Gastroesophageal sphincter (tissue), 4 donors: Measurements from ENCODE around the gene ERBB4. TPM values are rescaled to one million over a fixed set of nuclear protein-coding genes. Genes with fewer than 3 reads are reported as not detected.

Experiments used
- ATAC-seq: fragments of 150-250 bp; one replicate; pipeline ENCODE4 v1.9.1; 2016; ENCODE audit warnings: mild to moderate bottlenecking, moderate library complexity
- H3K27ac ChIP-seq, 4 donors: fragments of 200-600 bp; sonication (generic) in 3 of 4; 1 replicate in 3 of 4; 2 replicates in 1 of 4; pipeline ENCODE4 v1.5.1; 2016 to 2019
- H3K27me3 ChIP-seq: fragments of 200-600 bp; sonication (generic); one replicate; pipeline ENCODE4 v1.5.1; 2019
- H3K36me3 ChIP-seq, 2 donors: fragments of 200-600 bp; sonication (generic); one replicate each; pipeline ENCODE4 v1.5.1; 2019; ENCODE audit warnings: control low read depth in 1 of 2
- H3K4me1 ChIP-seq, 3 donors: fragments of 200-600 bp; sonication (generic); 1 replicate in 2 of 3; 2 replicates in 1 of 3; pipeline ENCODE4 v1.5.1; 2016 to 2019; ENCODE audit warnings: control low read depth in 2 of 3
- H3K4me3 ChIP-seq, 2 donors: fragments of 200-600 bp; sonication (generic); one replicate each; pipeline ENCODE4 v1.5.1; 2019; ENCODE audit warnings: mild to moderate bottlenecking in 1 of 2, moderate library complexity in 1 of 2
- H3K9me3 ChIP-seq, 3 donors: fragments of 200-600 bp; sonication (generic); one replicate each; pipeline ENCODE4 v1.5.1; 2017 to 2019; ENCODE audit warnings: control low read depth in 2 of 3
- EP300 ChIP-seq: sonication (generic); formaldehyde crosslinking; IDR thresholded peaks from one replicate; pipeline ENCODE4 v1.6.1; 2017; ENCODE audit warnings: antibody characterized with exemption, mild to moderate bottlenecking
- POLR2A ChIP-seq, 2 donors: fragments of 450-650 bp; IDR thresholded peaks; one replicate each; pipeline ENCODE4 v1.6.1; 2017; ENCODE audit warnings: antibody characterized with exemption in 2 of 2, mild to moderate bottlenecking in 2 of 2, moderate library complexity in 1 of 2
- POLR2AphosphoS5 ChIP-seq: sonication (generic); formaldehyde crosslinking; IDR thresholded peaks from one replicate; pipeline ENCODE4 v1.6.1; 2017; ENCODE audit warnings: antibody characterized with exemption
- WGBS, 2 donors: methylation state at CpG; one replicate each; pipeline ENCODE4 v1.1.5; 2018; ENCODE audit warnings: low coverage in 1 of 2; 5-methylcytosine and 5-hydroxymethylcytosine counted together
- total RNA-seq, 4 donors: library from RNA; depleted of rRNA; stranded (reverse); fragments of >200 nt; gene quantifications; one replicate each; pipeline ENCODE4 v1.1.0, GENCODE V29; 2016
- TF ChIP-seq, protein P1 (sequence below), 4 experiments: fragments of 200-600 bp in 2 of 4; fragments of 450-650 bp in 2 of 4; sonication (generic) in 1 of 4; IDR thresholded peaks; one replicate each; pipeline ENCODE4 v1.5.1; 2017 to 2019; ENCODE audit warnings: antibody characterized with exemption in 4 of 4, mild to moderate bottlenecking in 2 of 4, moderate library complexity in 2 of 4

The ERBB4 gene
- total RNA-seq, 4 donors from 2014 or later = 0.16 to 0.92 (median 0.50) TPM

DNA sequence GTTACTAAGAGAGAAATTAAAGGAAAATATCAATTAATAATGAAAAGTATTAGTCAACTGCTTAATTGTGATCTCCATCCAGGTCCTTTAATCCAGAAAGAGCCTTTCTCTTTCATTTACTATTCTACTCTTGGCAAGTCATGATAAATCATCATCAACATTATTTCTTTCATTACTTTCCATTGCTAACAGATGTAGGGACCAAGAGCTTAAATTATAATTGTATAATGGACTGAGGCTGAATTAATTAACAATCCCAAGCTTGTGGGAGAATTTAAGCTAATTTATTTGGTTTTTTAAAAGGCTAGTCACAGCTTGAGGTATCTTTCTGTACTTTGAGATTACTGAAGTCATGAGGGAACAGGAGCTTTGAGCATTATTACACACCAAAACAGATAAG lies 223.9 kb downstream of the ERBB4 start:
- H3K36me3 ChIP-seq = no peaks in the 10 kb centered on the region
- no peak overlapping the region for H3K27ac ChIP-seq
- no peaks in the 10 kb centered on the region for H3K9me3 ChIP-seq
- no peak for ATAC-seq
- TF ChIP-seq POLR2AphosphoS5 (no peak), EP300 (no peak), POLR2A (IDR thresholded peaks at IDR 0.05) (no peak)
- TF ChIP-seq, protein P1, sequence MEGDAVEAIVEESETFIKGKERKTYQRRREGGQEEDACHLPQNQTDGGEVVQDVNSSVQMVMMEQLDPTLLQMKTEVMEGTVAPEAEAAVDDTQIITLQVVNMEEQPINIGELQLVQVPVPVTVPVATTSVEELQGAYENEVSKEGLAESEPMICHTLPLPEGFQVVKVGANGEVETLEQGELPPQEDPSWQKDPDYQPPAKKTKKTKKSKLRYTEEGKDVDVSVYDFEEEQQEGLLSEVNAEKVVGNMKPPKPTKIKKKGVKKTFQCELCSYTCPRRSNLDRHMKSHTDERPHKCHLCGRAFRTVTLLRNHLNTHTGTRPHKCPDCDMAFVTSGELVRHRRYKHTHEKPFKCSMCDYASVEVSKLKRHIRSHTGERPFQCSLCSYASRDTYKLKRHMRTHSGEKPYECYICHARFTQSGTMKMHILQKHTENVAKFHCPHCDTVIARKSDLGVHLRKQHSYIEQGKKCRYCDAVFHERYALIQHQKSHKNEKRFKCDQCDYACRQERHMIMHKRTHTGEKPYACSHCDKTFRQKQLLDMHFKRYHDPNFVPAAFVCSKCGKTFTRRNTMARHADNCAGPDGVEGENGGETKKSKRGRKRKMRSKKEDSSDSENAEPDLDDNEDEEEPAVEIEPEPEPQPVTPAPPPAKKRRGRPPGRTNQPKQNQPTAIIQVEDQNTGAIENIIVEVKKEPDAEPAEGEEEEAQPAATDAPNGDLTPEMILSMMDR (IDR thresholded peaks at IDR 0.05) = no peak
- H3K27me3 ChIP-seq = no peaks in the 10 kb centered on the region
- no peaks in the 10 kb centered on the region for H3K4me1 ChIP-seq
- no peak overlapping the region for H3K4me3 ChIP-seq

DNA sequence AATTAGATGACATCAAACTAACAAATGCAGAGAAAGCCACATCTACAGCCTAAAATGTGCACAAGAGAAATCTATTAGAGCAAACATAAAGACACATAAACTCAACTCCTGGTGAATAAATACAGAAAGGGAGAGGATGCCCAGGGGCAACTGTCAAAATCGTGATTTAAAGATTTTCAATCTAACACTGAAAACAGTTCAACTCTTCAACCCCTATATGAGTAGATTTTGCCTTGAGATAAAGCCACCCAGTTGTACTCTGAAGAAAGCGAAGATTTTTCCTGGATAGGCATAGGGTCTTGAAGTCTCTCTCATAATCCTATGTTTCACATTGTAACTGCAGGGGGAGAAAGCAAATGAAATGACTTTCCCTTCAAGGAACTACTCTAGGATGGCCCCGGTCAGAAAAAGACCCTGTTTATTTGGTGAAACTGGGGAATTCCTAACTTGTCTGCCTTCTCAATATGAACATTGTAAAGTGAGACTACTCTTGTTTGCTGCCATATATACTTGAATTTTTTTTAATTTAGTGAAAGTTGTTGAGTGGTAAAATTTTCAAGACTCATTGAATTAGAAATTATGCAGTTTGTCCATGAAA lies 226.7 kb downstream of the ERBB4 start:
- H3K4me1 ChIP-seq = no peaks in the 10 kb centered on the region
- WGBS, 2 donors = 75 to 86% methylated on average over 1 to 3 of the region's 3 CpGs
- no peak overlapping the region for H3K4me3 ChIP-seq
- ATAC-seq = no peak
- H3K36me3 ChIP-seq = no peaks in the 10 kb centered on the region
- H3K27me3 ChIP-seq = no peaks in the 10 kb centered on the region
- H3K9me3 ChIP-seq = no peaks in the 10 kb centered on the region
- no peak overlapping the region for H3K27ac ChIP-seq
- TF ChIP-seq POLR2AphosphoS5 (no peak), POLR2A (IDR thresholded peaks at IDR 0.05) (no peak), EP300 (no peak)
- TF ChIP-seq, protein P1 (IDR thresholded peaks at IDR 0.05) = no peak

DNA sequence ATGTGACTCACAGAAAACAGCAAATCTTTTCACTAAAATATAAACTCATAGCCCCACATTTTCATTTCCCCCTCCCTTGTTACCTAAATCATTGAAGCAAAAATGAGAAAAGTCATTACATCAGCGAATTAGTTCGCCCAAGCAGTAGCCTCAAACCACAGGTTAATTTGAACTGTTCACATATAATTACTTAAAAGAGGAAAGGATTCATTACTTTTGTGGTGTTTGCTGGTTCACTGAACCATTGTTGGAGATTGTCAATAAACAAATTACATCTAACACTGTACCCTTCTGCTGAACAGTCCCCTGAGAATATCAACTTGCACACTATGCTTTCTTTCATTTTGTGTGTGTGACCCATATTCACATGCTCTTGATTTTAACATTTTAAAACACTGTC lies 238.7 kb downstream of the ERBB4 start:
- TF ChIP-seq EP300 = no peak
- no peak for TF ChIP-seq POLR2AphosphoS5
- TF ChIP-seq, protein P1 (IDR thresholded peaks at IDR 0.05) = no peak
- no peak for TF ChIP-seq POLR2A (IDR thresholded peaks at IDR 0.05)

DNA sequence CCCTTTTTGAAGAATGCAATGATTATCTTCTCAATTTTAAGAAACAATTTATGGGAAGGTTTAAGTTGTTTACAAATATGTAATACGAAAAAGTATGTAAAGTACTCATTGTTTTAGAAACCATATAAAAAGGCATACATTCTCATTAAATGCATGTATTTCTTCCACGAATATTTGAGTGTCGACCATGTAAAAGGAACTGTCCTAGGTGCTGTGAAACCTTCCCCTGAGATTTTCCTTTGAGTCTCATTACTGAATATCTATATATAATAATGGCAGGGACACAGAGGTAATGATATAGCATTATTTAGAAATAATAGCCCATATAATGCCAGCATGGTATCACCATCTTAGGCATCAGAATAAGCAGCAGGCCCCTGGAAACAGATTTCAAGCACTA lies 239.3 kb downstream of the ERBB4 start:
- H3K36me3 ChIP-seq = no peaks in the 10 kb centered on the region
- H3K4me1 ChIP-seq = no peaks in the 10 kb centered on the region
- 42 to 44% methylated on average over 3 of the region's 3 CpGs for WGBS, 2 donors
- H3K27me3 ChIP-seq = no peaks in the 10 kb centered on the region
- H3K9me3 ChIP-seq = no peaks in the 10 kb centered on the region
- no peak overlapping the region for H3K4me3 ChIP-seq
- no peak overlapping the region for H3K27ac ChIP-seq
- TF ChIP-seq EP300 = no peak
- no peak for ATAC-seq

More for the DNA sequence above, 238.7 kb downstream of the ERBB4 start:
- H3K36me3 ChIP-seq = no peaks in the 10 kb centered on the region
- ATAC-seq = no peak
- no peaks in the 10 kb centered on the region for H3K4me1 ChIP-seq
- no peaks in the 10 kb centered on the region for H3K27me3 ChIP-seq
- no peaks in the 10 kb centered on the region for H3K9me3 ChIP-seq
- 72 to 76% methylated on average over 2 of the region's 2 CpGs for WGBS, 2 donors
- no peak overlapping the region for H3K4me3 ChIP-seq
- no peak overlapping the region for H3K27ac ChIP-seq

DNA sequence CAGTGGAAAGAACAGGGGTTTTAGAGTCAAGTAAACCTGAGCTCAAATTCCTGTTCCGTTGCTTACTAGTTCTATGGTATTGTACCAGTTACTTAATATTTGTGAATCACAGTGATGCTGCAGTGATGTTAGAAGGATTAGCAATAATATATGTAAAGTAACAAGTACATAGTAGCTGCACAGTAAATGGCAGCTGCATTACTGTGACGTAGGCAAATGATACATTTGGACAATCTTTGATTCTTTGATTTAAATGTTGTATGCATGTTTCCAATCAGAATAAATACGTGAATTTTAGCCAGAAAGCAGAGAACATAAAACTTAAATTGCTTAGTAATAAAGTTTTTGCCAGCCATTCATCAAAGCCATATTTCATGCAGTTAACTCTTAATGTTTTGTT lies 243.0 kb downstream of the ERBB4 start:
- TF ChIP-seq EP300 (no peak), POLR2A (IDR thresholded peaks at IDR 0.05) (no peak)
- no peak overlapping the region for H3K27ac ChIP-seq
- no peak overlapping the region for H3K4me3 ChIP-seq
- no peaks in the 10 kb centered on the region for H3K36me3 ChIP-seq
- WGBS, 2 donors = 77 to 80% methylated on average over 3 of the region's 3 CpGs
- H3K27me3 ChIP-seq = no peaks in the 10 kb centered on the region
- H3K9me3 ChIP-seq = no peaks in the 10 kb centered on the region
- ATAC-seq = no peak
- H3K4me1 ChIP-seq = no peaks in the 10 kb centered on the region

DNA sequence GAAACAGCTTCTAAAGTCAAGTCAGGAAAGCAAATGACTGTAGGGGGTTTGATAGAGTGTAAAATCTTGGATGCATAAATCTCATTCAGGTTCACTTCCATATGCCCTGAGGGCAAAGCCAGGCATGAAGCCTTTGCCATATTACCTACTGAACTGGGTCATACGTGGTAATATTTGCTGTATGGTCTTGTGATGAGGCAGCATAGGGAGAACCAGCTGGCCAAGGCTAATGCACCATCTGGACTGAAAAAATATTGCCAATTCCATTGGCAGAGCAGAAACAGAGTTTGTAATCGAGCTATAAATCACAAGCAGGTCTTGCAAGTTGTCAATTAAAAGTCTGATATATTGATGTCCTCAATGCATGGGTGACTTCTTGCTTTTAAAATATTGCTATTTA lies 243.8 kb downstream of the ERBB4 start:
- 64 to 78% methylated on average over 1 to 2 of the region's 2 CpGs for WGBS, 2 donors
- no peak for ATAC-seq
- no peak for TF ChIP-seq POLR2AphosphoS5
- TF ChIP-seq, protein P1 (IDR thresholded peaks at IDR 0.05) = no peak

More for the DNA sequence above, 243.8 kb downstream of the ERBB4 start:
- no peaks in the 10 kb centered on the region for H3K27me3 ChIP-seq
- no peak overlapping the region for H3K4me3 ChIP-seq
- H3K4me1 ChIP-seq = no peaks in the 10 kb centered on the region
- H3K27ac ChIP-seq = no peak overlapping the region
- no peaks in the 10 kb centered on the region for H3K36me3 ChIP-seq
- no peaks in the 10 kb centered on the region for H3K9me3 ChIP-seq
